ENCODE measurements around the gene EIF5A.

The EIF5A gene

DNA sequence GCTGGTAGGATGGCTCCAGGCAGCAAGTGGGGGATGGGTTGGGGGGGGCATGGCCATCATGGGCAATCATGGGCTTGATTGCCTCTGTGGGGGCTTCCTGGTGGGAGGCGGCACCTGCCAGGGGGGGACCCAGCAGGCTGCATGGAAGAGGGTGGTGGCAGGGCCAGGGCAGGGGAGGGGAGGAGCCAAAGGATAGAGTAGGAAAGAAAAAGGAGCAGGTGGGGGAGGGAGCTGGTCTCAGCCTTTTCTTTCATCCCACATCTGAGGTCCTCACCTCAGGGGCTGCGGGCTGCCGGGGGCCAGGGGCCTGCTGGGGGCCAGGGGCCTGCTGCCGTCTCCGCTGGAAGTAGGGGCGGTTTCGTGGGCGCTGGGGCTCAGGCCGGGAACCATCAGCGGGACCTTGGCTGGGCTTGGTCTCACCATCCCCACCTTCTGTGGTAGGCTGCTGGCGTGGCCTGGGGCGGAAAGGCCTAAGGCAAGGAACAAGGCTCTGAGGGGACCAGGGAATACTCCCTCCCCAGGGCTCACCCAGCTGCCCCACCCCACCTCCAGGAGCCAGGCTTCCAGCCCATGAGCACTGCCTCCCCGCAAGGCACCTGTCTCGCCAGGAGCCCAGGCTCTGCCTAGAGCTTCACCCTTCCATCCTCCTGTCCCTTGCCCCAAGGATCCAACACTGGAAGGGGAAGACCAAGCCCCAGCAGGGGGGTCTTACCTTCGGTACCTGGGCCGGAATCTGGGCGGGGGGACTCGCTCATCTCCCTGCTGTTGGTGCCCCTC lies 18.0 kb upstream of the EIF5A start:
- no peak for TF ChIP-seq CTCF (conservative IDR thresholded peaks at IDR 0.05; ENCODE audit: low read depth, low read length)
- H3K4me3 ChIP-seq (ENCODE audit: low read length) = no peak overlapping the region
- no peak for DNase-seq (ENCODE audit: low read depth)

DNA sequence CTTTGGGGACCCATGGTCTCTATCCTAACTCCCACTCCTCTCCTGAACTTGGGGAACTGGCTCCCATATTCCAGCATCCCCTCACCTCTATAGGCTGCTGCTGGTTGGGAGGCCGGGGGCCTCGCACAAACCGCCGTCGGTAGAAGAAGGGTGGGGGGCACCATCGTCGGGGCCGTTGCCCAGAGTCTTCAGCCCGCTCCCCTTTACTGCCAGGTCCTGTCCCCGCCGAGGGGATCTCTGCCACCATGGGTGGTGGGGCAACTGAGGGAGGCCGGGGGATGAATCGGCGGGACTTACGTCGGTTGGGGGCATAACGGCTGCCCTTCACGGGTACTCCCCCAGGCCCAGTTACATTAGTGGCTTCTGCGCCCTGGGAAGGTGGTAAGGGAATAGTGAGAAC lies 17.3 kb upstream of the EIF5A start:
- no peak overlapping the region for H3K4me3 ChIP-seq (ENCODE audit: low read length)
- no peak for TF ChIP-seq CTCF (conservative IDR thresholded peaks at IDR 0.05; ENCODE audit: low read depth, low read length)
- DNase-seq (ENCODE audit: low read depth) = no peak

GRCh38 chr17:7290685-7291084 lies 16.7 kb upstream of the EIF5A start:
- TF ChIP-seq CTCF (conservative IDR thresholded peaks at IDR 0.05; ENCODE audit: low read depth, low read length) = no peak
- no peak overlapping the region for H3K4me3 ChIP-seq (ENCODE audit: low read length)
- no peak for DNase-seq (ENCODE audit: low read depth)

DNA sequence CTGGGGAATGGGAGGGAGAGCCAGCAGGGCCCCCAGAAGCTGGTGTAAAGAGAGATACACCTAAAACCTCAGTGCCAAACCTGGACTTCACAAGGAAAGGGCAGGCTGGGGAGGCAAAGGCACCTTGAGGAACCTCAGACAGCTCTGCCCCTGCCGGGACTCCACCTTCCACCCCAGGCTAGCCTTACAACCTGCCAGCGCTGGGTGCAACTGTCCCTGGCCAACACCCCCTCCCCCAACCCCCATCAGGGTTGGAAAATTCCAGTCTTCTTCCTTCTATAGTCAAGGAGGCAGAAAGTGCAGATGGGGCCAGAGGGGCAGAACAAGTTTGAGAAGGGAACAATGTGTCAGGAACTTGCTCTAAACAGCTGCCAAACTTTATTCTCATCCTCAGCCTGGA lies 15.2 kb upstream of the EIF5A start:
- no peak for TF ChIP-seq CTCF (conservative IDR thresholded peaks at IDR 0.05; ENCODE audit: low read depth, low read length)
- H3K4me3 ChIP-seq (ENCODE audit: low read length) = no peak overlapping the region
- DNase-seq (ENCODE audit: low read depth) = no peak

DNA sequence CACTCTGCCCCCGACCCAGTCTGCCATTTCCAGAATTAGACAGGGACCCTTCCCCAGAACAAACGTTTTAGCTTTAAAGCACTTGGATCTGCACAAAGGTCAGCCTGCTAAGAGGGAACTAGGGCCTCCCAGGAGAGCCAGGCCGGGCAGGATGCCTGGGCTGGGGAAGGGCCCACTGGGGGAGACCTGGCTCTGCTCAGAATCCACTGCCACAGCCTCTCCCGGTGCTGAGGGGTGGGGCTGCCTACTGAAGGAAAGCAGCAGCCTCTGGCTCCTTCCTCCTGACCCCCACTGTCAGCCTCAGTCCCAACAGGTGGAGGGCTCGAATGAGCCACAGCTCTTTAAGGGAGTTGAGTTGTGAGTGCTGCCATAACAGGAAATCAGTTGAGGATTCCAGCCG lies 14.7 kb upstream of the EIF5A start:
- DNase-seq (ENCODE audit: low read depth) = no peak
- H3K4me3 ChIP-seq (ENCODE audit: low read length) = no peak overlapping the region
- TF ChIP-seq CTCF (conservative IDR thresholded peaks at IDR 0.05; ENCODE audit: low read depth, low read length) = no peak

- H3K4me3 ChIP-seq (ENCODE audit: low read length) = no peak overlapping the region
- TF ChIP-seq CTCF (conservative IDR thresholded peaks at IDR 0.05; ENCODE audit: low read depth, low read length) = no peak
- DNase-seq (ENCODE audit: low read depth) = no peak
Measured at GRCh38 chr17:7293159-7293558, 14.3 kb upstream of the EIF5A start.
